OCI-LY1 (cell line): ENCODE data around the gene ZNF177.

ENCODE experiments used
- H2AFZ ChIP-seq: fragments of 200-600 bp; sonication (generic), shearing (Covaris generic); 2 replicates; pipeline ENCODE4 v1.6.0; 2014; ENCODE audit warnings: antibody characterized with exemption, mild to moderate bottlenecking, low read length
- H3F3A ChIP-seq: fragments of 200-600 bp; sonication (generic), shearing (Covaris generic); 2 replicates; pipeline ENCODE4 v1.6.0; 2014; ENCODE audit warnings: mild to moderate bottlenecking, antibody characterized with exemption, low read length, moderate library complexity; ENCODE audit not compliant: insufficient read depth
- H3K27ac ChIP-seq: fragments of 200-600 bp; sonication (generic); 2 replicates; pipeline ENCODE4 v1.5.1; 2014; ENCODE audit warnings: low read length, mixed run types, mild to moderate bottlenecking, low read depth; ENCODE audit not compliant: poor library complexity, severe bottlenecking
- H3K27me3 ChIP-seq: fragments of 200-600 bp; sonication (generic); 2 replicates; pipeline ENCODE4 v1.6.0; 2014; ENCODE audit warnings: antibody characterized with exemption, mild to moderate bottlenecking, low read length, moderate library complexity; ENCODE audit not compliant: insufficient read depth
- H3K36me3 ChIP-seq: fragments of 200-600 bp; sonication (generic); 2 replicates; pipeline ENCODE4 v1.6.1; 2014; ENCODE audit warnings: mild to moderate bottlenecking, antibody characterized with exemption, low read length, moderate library complexity, mixed read lengths; ENCODE audit not compliant: insufficient read depth
- H3K4me1 ChIP-seq: fragments of 200-600 bp; sonication (generic); 2 replicates; pipeline ENCODE4 v1.5.1; 2014; ENCODE audit warnings: mild to moderate bottlenecking, low read length, moderate library complexity; ENCODE audit not compliant: insufficient read depth, severe bottlenecking
- H3K4me2 ChIP-seq: fragments of 200-600 bp; sonication (generic), shearing (Covaris generic); 2 replicates; pipeline ENCODE4 v1.6.1; 2014; ENCODE audit warnings: low read length
- H3K4me3 ChIP-seq: fragments of 200-600 bp; sonication (generic); 2 replicates; pipeline ENCODE4 v1.5.1; 2014; ENCODE audit warnings: low read length, low read depth, mild to moderate bottlenecking, mixed read lengths; ENCODE audit not compliant: poor library complexity, severe bottlenecking
- H3K79me2 ChIP-seq: fragments of 200-600 bp; shearing (Covaris generic); 2 replicates; pipeline ENCODE4 v1.6.1; 2016; ENCODE audit warnings: mixed run types, low read length, mixed read lengths; ENCODE audit not compliant: insufficient read depth
- H3K9ac ChIP-seq: fragments of 200-600 bp; sonication (generic), shearing (Covaris generic); 2 replicates; pipeline ENCODE4 v1.6.1; 2014; ENCODE audit warnings: mild to moderate bottlenecking, low read length, mixed read lengths
- H3K9me2 ChIP-seq: fragments of 200-600 bp; sonication (generic), shearing (Covaris generic); 2 replicates; pipeline ENCODE4 v1.6.1; 2014; ENCODE audit warnings: low read depth, mild to moderate bottlenecking, low read length, mixed read lengths
- H3K9me3 ChIP-seq: fragments of 200-600 bp; shearing (Covaris generic); 2 replicates; pipeline ENCODE4 v1.6.1; 2014; ENCODE audit warnings: low read length, mixed read lengths
- H4K20me1 ChIP-seq: fragments of 200-600 bp; sonication (generic), shearing (Covaris generic); 2 replicates; pipeline ENCODE4 v1.6.0; 2016; ENCODE audit warnings: mild to moderate bottlenecking, low read length; ENCODE audit not compliant: insufficient read depth
- CTCF ChIP-seq: fragments of 200-600 bp; sonication (generic), shearing (Covaris generic); IDR thresholded peaks from 2 replicates; pipeline ENCODE4 v1.5.1; 2017; ENCODE audit warnings: mild to moderate bottlenecking, antibody characterized with exemption, low read length, moderate library complexity, mixed read lengths
- EZH2 ChIP-seq: fragments of 200-600 bp; sonication (generic), shearing (Covaris generic); IDR thresholded peaks from 2 replicates; pipeline ENCODE4 v1.8.0; 2017; ENCODE audit warnings: borderline replicate concordance, mixed run types, mild to moderate bottlenecking, antibody characterized with exemption, low read length, moderate library complexity, mixed read lengths

Gene ZNF177

DNA sequence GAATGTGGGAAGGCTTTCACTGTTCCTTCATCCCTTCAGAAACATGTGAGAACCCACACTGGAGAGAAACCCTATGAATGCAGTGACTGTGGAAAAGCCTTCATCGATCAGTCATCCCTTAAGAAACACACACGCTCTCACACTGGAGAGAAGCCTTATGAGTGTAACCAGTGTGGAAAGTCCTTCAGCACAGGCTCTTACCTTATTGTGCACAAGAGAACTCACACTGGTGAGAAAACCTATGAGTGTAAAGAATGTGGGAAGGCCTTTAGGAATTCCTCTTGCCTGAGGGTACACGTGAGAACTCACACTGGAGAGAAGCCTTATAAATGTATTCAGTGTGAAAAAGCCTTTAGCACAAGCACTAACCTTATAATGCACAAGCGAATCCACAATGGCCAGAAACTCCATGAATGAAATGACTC lies 18.6 kb downstream of the ZNF177 start:
- Histone ChIP-seq H3F3A (no peaks in the 10 kb centered on the region), H3K9me3 (peaks cover 51% of the 10 kb centered on the region), H3K27me3 (no peaks in the 10 kb centered on the region), H3K4me3 (no peak overlapping the region), H3K27ac (no peak overlapping the region), H3K36me3 (peaks cover 30% of the 10 kb centered on the region), H3K9me2 (no peaks in the 10 kb centered on the region), H3K4me1 (no peaks in the 10 kb centered on the region), H4K20me1 (no peaks in the 10 kb centered on the region), H3K79me2 (no peaks in the 10 kb centered on the region), H3K4me2 (no peak overlapping the region), H2AFZ (no peak overlapping the region), H3K9ac (no peak overlapping the region)
- TF ChIP-seq EZH2 (no peak), CTCF (no peak)

GRCh38 chr19:9406798-9407352 lies 44.1 kb downstream of the ZNF177 start:
- H2AFZ ChIP-seq, result no peak overlapping the region
- H3K4me3 ChIP-seq, result no peak overlapping the region
- no peaks in the 10 kb centered on the region for H3K9me2 ChIP-seq
- H3K4me1 ChIP-seq, result no peaks in the 10 kb centered on the region
- no peaks in the 10 kb centered on the region for H3F3A ChIP-seq
- TF ChIP-seq CTCF (no peak), EZH2 (no peak)
- H3K9me3 ChIP-seq, result peaks cover 17% of the 10 kb centered on the region
- no peaks in the 10 kb centered on the region for H3K79me2 ChIP-seq
- H3K27me3 ChIP-seq, result no peaks in the 10 kb centered on the region
- H3K27ac ChIP-seq, result no peak overlapping the region
- H4K20me1 ChIP-seq, result no peaks in the 10 kb centered on the region
- H3K9ac ChIP-seq, result no peak overlapping the region
- peaks cover 4% of the 10 kb centered on the region for H3K36me3 ChIP-seq
- no peak overlapping the region for H3K4me2 ChIP-seq

- Histone ChIP-seq H3F3A (no peaks in the 10 kb centered on the region), H3K27ac (no peak overlapping the region), H4K20me1 (no peaks in the 10 kb centered on the region), H3K4me3 (no peak overlapping the region), H3K79me2 (no peaks in the 10 kb centered on the region), H3K27me3 (no peaks in the 10 kb centered on the region), H3K9ac (no peak overlapping the region), H2AFZ (no peak overlapping the region), H3K9me3 (peaks cover 26% of the 10 kb centered on the region), H3K9me2 (no peaks in the 10 kb centered on the region), H3K4me2 (no peak overlapping the region), H3K4me1 (no peaks in the 10 kb centered on the region), H3K36me3 (peaks cover 14% of the 10 kb centered on the region)
- no peak for TF ChIP-seq CTCF
- no peak for TF ChIP-seq EZH2
Measured at GRCh38 chr19:9407827-9408226, 45.0 kb downstream of the ZNF177 start.
